HG03039 (cell line): Measurements from ENCODE around the gene LCNL1.

Experiments
- ATAC-seq: cut with Tn5 transposase; IDR thresholded peaks from one replicate; pipeline ENCODE4 v1.9.1; 2021; ENCODE audit warnings: mild to moderate bottlenecking, moderate library complexity; ENCODE audit not compliant: unreplicated experiment

Gene LCNL1

DNA sequence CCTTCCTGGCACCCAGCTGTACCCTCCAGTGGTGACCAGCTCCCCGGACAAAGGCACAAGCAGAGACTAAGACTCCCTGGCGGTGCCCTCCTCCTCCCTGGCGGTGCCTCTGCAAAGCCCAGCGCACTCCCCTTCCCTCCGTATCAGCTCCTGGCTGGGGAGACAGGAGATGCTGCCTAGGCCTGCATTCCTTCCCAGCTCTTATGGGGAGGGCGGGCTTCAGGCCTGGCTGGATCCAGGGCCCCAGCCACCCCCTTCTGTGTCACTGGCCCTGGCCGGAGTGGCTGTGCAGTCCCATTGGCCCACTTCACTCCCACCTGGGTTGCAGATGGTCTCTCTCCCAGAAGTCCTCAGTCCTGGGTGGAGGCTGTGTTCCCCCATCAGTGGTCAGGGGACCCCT is 24.3 kb upstream of the LCNL1 start:
- no peak for ATAC-seq

GRCh38 chr9:136958898-136959850 is 23.6 kb upstream of the LCNL1 start:
- no peak for ATAC-seq

DNA sequence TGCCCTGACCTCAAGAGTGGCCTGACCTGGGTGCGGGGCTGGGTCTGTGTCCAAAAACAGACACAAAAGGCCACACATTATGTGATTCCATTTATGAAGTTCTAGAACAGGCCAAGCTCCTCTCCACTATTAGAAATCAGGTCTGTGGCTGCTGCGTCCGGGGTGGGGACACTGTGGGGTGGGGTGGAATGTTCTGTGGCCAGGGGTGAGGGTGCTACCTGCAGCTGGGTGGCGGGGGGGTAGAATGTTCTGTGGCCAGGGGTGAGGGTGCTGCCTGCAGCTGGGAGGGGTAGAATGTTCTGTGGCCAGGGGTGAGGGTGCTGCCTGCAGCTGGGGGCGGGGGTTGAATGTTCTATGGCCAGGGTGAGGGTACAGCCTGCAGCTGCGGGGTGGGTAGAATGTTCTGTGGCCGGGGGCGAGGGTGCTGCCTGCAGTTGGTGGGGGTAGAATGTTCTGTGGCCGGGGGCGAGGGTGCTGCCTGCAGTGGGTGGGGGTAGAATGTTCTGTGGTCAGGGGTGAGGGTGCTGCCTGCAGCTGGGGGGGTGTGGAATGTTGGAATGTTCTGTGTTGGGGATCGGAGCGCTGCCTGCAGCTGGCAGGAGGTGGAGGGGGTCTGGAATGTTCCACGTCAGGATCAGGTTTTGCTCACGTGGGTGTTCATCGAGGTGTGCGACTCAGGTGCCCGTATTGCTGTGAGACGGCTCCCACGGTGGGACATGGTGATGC is 22.4 kb upstream of the LCNL1 start:
- ATAC-seq: no peak

- ATAC-seq: no peak
These were observed 21.9 kb upstream of the LCNL1 start for GRCh38 chr9:136960938-136961275.

DNA sequence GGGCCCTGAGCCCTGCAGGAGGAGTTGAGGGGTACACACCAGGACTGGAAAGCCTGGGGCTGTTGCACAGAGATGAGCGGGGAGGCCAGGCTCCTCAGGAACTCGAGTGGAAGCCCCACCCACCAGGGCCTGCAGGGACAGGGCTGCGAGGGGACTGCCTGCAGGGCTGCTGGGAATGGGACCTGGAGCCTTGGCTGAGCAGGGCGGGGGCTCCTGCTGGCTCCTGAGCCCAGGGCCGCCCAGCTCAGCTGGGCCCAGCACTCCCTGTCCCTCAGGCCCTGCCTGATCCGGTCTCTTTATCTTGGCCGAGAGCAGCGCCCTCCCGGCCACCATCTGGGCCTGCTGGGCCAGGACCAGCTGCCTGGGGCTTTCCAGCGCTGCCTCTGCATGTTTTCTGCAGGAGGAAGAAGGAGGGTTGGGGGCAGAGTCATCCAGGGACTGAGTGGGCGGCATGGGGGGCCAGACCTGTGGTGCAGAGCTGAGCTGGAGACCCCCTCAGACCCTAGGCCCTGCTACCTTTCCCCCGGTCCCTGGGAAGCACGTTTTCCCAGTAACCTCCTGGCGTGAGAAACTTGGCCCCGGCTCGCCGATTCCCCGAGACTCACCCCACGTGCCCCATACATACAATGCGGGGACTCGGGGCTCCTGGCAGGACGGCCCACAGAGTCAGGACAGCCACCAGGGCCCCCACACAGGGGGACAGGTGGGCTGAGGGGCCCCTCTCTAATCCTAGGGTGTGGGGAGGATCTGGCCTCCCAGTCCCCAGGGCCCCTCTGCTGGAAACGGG is 21.3 kb upstream of the LCNL1 start:
- ATAC-seq: no peak

GRCh38 chr9:136962163-136962562 is 20.6 kb upstream of the LCNL1 start:
- ATAC-seq: no peak

DNA sequence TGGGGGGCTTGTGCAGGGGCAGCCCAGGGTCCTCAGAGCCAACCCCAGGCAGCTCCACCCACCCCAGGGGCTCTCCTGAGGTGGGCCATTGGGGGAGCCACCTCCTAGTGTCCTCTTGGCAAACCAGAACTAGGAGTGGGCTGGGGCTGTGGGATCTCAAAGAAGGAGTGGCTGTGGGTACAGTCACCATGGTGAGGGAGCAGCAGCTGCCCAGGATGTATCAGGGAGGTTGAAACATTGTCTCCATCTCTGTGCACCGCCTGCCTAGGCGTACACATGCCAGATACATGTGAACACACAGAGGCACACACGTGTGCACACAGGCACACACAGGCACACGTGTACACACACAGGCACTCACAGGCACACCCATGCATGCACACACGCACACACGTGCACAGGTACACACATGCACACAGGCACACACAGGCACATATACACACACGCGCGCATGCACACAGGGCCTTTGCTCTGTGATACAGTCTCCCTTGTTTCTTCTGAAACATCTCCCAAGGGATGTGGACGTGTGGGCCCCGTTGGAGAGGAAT is 20.0 kb upstream of the LCNL1 start:
- no peak for ATAC-seq

GRCh38 chr9:136963341-136963740 is 19.5 kb upstream of the LCNL1 start:
- ATAC-seq: no peak

DNA sequence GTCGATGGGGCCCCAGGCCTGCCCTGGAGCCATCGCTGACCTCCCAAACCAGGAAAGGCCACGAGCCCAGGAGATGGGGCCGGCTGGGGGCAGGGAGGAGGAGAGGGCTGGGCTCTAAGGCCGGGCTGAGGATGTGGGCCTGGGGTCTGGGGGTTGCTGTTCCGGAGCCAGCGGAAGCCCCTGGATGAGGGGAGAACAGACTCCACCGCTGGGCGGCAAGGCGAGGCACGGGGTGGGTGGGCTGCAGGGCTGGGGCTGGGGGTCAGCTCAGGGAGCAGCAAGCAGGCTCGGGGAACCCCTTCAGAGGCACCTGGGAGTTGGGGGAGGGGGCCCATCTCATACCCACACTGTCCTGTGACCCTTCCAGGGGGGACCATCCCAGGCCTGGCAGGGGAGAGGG is 19.0 kb upstream of the LCNL1 start:
- no peak for ATAC-seq

DNA sequence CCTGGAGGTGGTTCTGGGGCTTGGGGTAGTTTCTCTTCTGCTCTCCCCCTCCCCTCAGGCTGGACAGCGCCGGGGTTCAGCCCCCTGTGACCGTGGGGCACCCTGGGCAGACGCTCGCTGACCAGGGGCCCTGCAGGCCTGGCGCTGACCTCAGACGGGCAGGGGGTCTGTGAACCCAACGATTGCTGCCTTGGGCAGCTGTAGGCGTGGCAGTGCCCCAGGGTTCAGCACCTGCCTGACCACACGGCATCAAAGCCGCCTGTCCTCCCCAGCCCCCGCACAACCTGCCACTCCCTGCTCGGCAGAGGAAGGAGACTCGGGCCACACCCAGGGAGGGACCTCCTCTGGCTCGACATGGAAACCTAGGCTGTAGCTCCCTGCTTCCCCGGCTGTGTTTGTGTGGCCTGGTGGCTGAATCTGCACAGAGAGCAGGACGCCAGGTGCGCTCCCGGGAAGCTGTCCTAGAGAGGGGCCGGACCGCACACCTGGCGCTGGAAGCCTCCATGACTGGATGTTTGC is 18.6 kb upstream of the LCNL1 start:
- no peak for ATAC-seq

DNA sequence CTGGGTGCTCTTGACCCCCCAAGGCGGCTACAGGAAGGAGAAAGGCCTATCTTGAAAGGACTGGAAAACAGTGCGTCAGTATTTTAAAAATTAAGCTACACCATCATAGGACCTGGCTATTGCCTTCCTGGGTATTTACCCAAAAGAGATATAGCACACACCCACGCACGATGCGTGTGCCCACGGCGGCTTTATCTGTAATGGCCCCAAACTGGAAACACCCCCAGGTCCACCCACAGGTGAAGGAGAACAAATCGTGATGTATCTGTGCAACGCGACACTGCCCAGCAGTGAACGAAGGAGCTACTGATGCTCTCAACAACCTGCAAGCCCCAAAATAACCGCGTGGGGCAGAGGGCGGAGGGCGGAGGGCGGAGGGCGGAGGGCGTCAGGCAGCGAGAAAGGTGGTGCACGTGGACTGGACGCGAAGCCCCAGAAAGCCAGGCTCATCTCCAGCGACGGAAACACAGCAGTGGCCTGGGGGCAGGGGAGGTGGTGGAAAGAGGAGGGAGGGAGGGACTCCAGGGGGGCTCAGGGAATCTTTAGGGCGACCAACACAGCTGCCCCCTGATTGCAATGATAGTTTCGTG is 17.9 kb upstream of the LCNL1 start:
- ATAC-seq: no peak

- no peak for ATAC-seq
These were observed 16.9 kb upstream of the LCNL1 start for GRCh38 chr9:136965771-136966484.

DNA sequence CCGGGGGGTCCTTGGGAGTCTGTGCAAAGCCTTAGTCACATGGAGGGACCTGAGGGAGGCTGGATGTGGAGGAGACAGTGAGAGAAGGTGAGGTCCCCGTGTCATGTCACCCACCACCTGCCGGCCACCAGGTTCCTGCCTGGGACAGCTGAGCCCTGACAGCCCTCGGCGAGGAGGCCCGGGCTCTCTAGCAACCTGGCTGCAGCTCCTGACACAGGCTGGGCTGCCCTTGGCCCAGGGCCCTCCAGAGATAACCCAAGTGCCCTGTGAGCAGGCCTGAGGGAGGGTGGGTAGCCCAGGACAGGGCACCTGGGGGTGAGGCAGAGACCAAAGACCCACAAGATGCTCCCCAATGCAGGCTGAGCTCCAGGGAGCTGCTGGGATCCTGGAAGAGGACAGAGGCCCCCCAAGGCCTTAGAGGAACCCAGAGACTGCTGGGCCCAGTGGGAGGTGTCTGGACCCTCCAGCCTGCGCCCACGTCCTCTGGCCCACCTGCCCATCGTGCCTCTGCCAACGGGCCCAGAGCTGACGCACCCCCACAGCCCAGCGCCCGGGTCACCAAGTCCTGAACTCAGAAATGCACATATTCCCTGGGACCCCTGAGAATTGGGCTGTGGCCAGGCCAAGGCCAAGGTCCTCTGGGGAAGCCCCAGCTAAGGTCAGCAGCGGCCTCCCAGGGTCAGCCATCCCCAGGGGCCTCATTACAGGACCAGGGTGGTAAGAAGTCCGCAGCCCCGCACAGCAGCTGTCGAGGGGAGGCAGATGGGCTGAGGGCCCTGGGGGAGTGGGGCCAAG is 14.3 kb upstream of the LCNL1 start:
- ATAC-seq: no peak

GRCh38 chr9:136969150-136969549 is 13.6 kb upstream of the LCNL1 start:
- no peak for ATAC-seq

DNA sequence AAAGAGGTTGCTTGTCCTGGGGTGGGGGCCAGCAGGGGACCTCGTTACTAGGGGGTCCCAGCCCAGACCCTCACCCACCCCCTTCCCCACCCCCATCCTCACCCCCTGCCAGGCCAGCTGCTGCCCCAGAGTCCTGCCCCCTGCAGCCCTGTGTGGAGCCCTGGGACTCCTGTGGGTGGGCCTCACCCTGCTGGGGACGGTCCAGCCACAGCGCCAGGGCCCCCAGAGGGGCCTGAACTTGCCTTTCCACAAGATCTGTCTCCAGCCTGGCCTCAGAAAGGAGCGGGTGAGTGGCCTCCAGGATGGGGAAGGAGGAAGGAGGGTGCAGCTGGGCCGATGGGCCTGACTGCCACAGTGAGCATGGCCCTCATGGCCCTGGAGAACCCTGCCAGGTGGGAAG is 13.0 kb upstream of the LCNL1 start:
- ATAC-seq: no peak

DNA sequence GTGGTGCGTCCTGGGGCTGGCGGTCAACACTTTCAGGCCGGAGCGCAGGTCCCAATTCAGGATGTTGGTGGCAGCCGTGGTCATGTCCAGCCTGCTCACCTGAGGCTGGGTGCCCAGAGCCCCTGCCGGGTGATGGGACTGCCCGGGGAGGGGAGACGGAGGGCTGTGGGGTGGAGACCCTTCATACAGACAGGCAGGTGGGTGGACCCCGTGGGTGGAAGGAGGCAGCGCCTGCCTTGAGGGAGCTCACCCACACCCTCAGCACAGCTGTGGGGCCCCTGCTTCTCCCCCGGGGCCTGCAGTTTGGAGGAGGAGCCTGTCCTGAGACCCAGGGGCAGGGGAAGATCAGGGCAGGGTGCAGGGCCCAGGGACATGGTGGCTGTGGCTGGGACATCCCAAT is 12.4 kb upstream of the LCNL1 start:
- ATAC-seq: no peak

DNA sequence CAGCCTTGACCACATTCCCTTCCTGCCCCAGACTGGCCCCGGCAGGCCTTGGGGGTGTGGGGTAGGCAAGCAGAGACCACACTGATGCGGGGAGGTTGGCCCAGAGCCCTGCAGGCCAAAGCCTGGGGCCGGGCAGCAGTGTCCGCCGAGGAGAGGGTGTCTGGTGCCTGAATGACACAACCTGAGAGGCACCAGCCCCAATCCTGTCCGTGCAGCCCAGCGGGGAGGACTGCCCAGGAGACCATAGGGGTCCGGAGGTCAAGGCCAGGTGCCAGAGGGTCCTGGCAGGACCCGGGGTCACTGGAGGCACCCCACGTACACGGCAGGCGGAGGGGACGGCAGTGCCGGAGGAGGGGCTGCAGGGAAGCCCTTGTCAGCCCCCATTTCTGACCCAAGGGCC is 11.0 kb upstream of the LCNL1 start:
- no peak for ATAC-seq

GRCh38 chr9:136972335-136972734 is 10.5 kb upstream of the LCNL1 start:
- no peak for ATAC-seq

DNA sequence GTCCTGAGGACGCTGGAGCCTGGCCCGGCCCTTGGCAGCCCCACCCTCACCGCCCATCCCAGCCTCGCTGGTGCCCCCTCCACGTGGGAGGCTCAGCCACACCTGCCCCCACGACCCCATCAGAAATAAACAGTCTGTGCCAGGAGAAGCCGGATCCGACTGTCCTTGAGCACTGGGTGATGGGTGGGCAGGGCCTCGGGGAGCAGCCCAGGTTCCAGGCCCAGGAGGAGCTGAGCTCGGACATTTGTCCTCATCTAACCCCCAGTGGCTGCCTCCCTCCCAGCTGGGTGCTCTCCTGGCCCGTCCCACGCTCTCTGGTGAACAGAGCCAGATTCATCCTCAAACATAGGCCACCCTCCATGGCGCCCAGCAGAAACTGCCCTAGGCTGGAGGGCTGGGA is 10.1 kb upstream of the LCNL1 start:
- ATAC-seq: no peak
